Stimulated activated CD8-positive, alpha-beta memory T cell treated with anti-CD3 and anti-CD28 coated beads, Interleukin-12 subunit alpha, Interleukin-12 subunit beta, amount 100 ng/mL, for 24 hours (primary cell): ENCODE results near the gene APLN.

ENCODE experiments used
- DNase-seq: peaks from one replicate; pipeline ENCODE4 v3.0.0-alpha.2; 2020; ENCODE audit errors: extremely low read depth

The APLN gene

DNA sequence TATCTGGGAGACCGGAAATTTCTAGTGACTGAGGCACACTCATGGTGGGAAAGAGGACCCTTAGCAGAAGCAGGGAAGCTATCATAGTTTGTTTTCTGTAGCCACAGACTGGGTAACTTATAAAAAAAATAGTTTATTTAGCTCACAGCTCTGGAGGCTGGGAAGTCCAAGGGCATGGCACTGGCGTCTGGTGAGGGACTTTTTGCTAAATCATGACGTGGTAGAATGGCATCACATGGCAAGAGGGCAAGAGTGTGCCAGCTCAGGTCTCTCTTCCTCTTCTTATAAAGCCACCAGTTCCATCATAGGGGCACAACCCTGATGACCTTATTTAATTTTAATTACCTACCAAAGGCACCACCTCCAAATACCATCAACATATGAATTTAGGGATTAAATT is 13.3 kb downstream of the APLN start:
- DNase-seq = no peak

DNA sequence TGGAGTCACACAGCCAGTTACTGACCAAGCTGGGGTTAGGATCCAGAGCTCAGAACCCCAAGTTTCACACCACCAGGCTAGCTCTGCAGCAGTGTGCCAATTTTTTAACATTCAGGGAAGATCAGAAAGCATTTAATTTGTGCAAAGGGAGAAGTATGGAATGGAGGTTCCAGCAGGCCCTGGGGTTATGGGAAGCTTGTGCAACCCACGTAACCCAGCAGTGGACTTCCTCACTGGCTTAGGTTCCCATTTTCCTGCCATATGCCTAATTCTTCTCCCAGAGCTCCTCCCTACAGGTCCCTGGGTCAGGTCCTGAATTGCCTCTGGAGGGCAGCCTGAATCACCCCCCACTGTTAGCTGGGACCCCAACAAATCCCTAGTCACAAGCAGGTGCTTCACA is 14.0 kb downstream of the APLN start:
- no peak for DNase-seq

DNA sequence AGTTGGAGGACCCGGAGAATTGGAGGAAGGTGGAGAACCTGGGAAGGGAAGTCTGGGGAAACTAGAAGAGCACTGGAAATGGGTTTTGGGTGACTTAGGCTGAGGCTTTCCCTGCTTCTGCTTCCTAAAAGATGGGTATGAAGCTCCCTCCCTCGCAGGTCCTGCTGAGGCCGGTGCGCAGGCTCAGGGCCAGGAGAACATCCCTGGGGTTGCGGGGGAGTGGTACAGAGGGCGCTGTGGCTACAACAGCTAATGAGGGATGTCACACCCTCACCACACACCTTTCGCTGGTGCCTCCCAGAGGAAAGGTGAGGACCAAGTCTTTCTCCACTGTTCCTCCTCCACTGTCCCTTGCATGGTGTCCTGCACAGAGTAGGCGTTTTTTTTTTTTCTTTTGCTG is 15.8 kb downstream of the APLN start:
- DNase-seq = no peak

DNA sequence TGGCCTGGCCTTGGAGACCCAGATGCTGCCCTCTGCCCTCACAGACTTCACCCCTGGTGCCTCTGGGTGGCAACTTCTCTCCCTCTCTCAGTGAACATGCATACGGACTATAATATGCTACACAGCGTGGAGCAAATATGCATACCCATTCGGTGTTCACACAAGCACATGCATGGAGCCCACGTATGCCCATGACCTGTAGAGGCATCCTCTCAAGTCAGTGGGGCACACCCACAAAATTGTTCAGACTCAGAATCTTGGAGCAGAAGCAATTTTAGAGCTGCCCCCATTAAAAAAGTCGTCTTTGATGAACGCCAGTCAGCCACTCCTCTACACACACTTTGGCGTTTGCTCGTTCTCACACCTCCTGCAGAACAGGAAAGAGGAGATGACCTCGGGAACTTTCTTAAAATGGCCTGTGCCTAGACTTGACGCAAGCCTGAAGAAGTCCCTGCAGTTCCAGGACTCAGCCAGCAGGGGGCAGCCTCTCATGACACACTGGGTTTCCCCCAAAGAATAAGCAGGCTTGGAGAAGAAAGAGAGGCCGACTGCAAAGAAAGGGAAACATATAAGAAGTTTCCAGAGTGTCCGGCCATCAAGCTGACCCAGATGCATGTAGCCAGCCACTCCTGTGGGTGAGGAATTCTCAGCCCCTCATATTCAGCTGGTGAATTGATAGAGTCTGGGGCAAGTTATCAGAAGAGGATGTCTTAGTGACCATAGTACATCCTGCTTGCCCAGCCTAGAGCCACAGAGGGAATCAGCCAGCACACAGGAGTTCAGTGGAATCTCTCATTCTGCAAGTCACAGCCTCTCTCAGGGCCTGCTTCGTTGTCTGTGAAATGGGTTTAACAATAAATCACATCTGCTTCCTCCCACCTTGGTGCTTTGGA is 17.3 kb downstream of the APLN start:
- peak; percentile 27 for DNase-seq

DNA sequence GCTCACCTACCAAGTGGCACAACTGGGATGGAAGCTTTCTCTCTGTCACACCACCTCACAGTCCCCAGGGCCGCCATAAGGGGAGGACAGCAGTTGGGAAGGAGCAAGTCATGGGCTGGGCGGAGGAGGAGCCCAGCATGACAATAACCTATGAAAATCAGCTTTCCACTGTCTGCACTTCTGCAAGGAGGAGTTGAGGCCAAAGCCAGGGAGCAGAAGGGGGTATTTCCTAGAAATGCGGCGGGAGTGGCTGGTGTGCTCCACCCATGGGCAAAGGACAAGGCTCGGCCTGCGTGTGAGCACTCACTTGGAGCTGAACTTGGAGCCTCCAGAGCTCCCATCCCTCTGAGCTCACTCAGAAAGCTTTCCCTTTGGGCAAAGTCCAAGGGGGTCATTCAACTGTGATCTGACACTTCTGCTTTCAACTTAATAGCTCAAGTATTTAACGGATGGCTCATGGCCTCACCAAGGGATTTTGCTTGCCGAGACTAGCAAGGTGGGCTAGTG is 18.5 kb downstream of the APLN start:
- no peak for DNase-seq

DNA sequence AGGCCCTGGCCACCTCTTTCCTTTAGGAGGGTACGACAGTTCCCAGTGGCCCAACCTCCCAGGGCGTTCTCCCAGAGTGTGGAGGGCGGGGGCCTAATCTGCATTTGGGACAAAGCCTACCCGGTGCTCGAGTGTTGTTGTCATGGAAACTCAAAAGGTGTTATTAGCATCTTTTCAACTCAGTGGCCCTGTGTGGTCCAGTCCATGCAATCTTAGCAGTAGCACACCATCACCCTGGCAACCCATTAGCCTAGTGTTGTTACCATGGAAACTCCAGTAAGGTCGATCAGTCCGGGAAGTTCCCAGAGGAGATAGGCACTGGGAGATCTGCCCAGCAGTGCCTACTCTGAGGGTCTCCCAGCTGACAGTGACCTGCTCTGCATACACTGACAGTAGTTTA is 20.2 kb downstream of the APLN start:
- no peak for DNase-seq

DNA sequence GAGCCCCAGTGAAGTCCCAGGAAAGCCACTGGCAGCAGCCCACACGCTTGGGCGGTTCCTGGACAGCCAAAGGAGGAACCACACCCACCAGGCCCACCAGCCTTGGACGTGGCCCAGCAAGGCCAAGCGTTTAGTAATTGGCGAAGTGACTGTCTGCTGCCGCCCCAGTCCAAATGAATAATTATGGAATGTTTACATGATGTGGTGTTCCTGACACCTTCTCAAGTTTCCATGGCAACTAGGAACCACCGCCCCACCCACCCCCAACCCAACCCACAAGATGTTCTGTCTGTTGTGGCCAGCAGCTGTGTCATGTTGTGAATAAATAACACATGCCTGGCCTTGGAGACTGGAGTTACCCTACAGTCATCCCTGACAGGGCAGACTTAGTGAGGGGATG is 22.3 kb downstream of the APLN start:
- DNase-seq = no peak

DNA sequence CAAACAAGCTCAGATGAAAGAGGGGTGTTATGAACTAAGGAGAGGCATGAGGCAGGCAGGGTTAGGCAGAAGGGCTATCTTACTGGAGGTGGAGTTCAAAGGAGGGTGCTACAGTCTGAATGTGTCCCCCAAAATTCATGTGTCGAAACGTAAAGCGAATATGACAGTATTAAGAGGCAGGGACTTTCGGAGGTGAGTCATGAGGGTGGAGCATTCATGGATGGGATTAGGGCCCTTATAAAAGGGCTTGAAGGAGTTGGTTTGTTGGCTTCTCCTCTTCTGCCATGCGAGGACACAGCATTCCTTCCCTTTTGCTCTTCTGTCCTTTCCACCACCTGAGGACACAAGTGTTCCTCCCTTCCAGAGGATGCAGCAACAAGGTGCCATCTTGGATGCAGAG is 22.9 kb downstream of the APLN start:
- DNase-seq = no peak

DNA sequence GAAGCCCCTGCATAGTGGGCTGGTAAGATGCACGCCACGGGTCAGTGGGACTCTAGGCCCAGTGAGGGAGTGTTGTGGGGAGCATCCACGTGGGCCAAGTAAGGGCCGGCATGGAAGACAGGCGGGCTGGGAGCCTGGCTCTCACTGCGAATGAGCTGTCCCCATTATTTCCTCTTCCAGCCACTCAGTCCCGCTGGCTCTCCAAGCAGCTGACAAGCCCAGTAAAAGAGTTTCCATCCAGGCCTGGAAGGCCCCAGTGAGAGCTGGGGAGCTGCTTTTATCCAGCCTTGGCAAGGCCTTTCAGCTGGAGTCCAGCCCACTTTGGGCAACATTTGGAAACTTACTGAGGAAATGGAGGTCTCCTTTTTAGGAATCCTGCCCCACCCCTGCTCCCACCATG is 24.9 kb downstream of the APLN start:
- DNase-seq = no peak

DNA sequence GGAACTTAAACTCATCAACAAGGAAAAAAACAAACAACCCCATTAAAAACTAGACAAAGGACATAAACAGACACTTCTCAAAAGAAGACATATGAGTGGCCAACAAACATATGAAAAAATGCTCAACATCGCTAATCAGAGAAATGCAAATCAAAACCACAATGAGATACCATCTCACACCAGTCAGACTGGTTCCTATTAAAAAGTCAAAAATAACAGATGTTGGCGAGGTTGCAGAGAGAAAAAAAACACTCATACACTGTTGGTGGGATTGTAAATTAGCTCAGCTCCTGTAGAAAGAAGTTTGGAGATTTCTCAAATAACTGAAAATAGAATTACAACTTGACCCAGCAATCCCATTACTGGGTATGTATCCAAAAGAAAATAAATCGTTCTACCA is 28.7 kb downstream of the APLN start:
- DNase-seq = no peak

DNA sequence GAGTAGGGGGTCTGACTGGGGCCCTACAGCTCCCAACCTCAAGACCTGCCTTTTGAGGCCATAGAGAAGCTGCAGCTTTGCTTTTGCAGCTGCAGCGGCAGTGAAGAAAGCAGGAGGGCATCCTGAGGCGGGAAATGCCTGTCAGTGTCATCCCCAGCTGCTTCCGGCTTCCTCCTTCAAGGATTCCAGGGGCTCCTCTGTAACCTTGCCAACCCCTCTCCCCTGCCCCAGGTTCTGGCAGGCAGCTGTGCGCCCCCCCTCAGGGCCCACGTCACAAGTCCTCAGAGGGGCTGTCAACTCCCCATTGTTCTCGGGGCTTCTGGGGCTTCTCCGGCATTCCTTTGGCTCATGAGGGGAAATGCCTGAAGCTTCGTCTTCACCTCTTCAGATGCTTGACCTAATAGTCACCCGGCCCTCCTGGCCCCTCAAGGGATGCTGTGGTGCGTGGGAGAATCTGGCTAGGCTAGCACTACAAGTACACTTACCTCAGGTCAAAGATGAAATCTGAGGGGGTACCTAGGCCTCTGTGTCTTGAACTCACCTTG is 31.9 kb downstream of the APLN start:
- DNase-seq = no peak

DNA sequence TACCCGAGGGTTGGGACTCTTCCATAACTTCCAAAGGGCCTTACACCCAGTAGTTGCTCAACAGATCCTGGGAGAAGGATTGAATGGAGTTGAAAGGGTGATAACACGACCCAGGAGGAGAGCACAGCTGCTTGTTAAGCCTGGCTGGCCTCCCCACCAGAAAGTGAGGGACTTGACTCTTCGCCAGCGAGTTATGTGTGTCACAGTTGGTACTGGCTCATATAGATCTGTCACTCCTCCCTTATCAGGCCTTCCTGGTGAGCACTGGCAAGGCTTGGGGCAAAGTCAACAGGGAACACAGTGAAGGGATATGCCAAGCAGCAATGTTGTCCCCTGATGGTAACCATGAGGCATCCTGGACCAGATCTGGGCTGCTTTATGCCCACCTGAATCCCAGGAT is 35.8 kb downstream of the APLN start:
- no peak for DNase-seq

DNA sequence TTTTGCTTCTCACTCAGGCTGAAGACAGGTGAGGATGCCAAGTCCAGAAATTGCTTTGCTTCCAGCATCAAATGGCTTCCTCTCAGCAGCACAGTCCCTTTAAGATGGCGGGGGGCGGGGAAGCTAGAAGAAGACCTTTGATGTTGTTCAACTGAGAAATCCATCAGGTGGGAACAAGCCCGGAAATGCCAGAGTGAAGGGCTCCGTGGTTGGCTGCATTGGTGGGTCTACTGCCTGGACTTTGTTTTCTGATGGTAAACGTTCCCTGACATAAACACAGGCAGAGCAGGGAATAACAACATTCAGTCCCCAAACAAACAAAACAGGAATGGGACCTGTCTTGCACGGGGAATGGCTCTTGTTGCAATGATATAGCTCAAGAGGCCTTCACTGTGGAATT is 37.3 kb downstream of the APLN start:
- no peak for DNase-seq

DNA sequence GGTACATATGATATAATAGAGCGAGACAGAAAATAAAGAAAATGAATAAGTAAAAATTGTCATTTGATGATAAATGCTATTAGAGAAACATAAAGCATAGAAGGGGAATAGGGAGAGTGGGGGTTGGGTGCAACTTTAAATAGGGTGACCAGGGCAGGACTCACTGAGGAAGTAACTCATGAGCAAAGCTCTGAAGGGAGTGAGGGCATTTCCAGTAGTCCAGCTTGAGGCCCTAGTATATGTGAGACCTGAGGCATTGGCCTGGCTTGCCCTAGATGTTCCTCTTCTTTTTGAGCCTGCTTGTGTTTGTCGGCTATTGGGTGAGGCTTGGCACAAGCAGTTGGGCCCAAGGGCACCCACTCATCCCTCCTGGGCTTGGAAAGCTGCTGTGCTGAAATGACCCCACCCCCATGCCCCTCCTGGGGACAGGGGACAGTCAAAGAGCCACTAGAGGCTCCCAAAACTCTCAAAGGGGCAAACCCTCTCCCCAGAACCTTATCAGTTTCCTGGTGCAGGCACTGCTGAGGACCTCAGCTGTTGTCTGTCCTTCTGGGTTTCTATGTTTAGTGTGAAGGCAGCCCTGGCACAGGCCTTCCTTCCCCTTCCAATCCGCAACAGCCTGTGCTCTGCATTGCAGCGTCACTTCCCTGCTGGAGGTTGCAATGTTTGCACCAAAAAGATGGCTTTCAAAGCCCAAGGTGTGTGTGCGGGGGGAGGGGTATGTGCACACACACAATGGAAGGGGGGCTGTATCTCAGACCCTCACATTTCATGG is 40.1 kb downstream of the APLN start:
- no peak for DNase-seq

DNA sequence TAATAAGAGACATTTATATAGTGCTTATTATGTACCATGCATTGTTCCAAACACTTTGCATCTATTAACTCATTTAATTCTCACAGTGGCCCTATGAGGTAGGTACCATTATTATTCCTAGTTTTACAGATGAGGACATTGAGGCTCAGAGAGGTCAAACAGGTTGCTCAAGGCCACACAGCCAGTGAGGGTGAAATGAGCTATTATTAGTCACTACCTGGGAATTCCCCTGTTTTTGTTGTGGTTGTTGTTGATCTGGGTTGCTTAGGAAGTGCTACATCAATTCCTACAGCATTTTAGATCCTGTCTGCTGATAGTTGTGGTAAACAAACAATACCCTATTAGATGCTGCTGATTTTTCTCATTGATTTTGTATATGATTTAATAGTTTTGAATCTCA is 41.2 kb downstream of the APLN start:
- DNase-seq = no peak

DNA sequence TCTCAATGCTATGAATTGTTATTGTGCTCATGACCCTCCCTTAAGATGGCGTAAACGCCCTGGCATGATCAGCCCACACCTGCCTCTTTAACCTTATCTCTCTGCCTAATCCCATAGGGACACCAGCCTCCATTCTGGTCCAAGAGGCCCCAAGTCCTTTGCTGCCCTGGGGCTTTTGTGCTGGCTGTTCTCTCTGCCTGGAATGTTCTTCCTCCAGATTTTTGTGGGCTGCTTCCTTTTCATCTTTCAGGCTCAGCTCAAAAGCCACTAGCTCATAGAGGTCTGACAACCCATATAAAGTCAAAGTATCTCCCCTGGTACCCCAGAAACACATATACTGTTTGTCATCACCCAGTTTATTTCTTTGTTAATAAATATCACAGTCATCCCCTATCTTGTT is 42.4 kb downstream of the APLN start:
- no peak for DNase-seq

DNA sequence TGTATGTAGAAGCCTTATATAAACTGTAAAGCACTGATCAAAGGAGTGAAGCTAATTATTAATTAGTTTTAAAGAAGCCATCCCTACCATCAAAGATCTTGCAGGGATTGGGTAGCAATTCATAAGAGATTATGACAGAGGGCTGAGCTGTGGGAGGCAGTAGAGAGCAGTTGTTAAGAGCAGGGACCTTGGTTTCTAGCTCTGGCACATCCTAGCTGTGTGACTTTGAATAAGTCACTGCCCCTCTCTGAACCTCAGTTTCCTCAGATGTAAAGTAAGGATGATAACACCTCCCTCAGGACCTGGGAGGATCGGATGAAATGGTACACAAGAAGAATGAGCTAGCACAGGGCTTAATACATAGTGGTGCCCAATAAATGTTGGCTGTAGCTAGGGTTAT is 45.4 kb downstream of the APLN start:
- no peak for DNase-seq

DNA sequence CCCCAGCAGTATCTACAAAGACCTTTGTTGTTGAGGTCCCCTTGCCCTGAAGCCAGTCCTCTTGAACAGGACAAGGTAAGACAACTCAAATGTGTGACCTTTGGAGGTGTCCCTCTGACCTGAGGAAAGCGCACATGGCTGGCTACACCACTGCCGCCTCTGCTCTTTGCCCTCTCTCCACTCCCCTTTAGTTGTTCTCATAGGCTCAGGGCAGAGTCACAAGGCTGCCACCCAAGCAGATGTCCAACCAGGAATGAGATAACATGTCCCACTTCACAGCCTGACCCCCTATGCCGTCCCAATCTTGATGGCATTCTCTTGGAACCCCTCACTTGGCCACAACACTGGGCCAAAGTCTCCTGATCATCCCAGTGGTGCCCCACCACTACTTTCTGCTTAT is 46.3 kb downstream of the APLN start:
- no peak for DNase-seq

DNA sequence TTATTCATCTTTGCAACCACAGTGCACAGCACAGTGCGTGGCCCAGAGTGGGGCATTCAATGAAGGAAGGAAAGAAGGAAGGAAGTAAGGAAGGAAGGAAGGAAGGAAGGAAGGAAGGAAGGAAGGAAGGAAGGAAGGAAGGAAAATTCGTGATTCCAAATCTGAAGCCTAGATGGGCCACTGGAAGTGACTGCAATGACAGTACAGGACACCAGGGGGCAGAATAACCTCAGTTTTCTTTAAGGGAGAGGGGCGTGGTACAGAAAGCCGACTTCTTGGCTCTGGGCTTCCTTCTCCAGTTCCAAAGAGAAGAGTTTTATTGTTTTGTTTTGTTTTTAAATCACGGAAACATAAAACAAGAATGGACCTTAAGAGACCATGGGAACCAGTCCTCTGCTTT is 47.8 kb downstream of the APLN start:
- DNase-seq = no peak

DNA sequence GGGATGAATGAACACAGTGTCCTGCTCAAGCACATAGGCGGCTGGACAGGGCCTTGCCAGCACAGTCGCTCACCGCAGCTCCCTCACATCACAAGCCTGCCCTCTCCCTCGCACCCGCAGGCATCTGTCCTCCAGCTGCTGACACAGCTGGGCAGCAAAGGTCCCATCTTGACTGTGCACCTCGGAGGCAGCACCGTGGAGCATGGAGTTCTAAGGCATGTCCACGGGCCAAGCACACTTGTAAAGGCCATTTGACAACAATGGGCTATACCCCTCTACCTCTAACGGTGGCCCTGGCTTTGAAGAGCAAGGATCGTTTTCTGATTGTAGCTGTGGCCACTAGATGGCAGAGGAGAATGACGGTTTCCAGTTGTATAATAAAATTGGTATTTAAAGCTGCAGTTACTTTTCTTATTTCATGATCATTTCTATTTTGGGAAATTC is 53.8 kb downstream of the APLN start:
- DNase-seq = no peak

DNA sequence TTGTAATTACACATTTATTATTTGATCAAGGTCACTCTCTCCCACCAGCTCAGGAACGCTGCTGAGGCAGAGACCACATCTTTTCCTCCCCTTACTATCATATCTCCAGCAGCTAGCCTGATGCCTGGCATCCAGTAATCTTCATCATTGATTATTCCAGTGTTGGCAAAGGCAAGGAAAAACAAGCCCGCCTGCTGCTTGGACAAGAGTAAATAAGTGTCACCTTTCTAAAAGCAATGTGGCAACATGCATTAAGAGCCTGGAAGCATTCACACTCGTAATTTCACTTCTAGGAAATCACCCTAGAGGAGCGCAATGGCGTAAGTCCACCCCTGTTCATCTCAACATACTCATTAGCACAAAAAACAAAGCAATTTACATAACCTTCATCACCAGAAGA is 54.8 kb downstream of the APLN start:
- no peak for DNase-seq

DNA sequence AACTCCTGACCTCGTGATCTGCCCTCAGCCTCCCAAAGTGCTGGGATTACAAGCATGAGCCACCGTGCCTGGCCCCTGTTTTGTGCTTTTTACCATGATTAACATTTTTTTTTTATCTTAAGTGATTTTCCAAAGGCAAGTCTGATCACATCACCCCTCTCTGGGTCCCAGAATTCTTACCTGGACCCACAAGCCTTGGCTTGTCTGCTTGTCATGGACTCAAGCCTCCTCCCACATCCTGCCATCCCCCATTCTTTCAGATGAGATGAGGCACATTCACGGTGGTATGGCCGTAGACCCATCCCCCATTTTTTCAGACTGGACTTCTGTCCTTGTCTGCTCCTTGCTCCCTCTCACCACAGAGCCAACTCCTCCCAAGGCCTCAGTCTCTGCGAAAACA is 55.3 kb downstream of the APLN start:
- no peak for DNase-seq

DNA sequence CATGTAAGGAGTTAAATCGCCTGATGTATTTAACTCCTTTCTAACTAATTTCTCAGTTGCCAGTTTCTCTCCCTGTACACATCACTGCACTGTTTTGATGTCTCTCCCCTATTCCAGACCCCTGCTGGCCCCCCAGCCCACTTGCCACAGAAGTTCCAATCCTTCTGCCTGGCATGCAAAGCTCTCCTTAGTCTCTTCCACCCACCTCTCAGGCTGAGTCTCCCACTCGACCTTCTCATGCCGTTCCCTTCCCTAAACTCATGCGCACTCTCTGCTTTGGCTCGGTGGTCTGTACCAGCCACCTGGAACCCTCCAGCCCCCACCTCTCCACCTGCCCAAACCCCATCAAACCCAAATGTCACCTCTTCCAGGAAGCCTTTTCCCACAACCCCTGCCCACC is 56.9 kb downstream of the APLN start:
- no peak for DNase-seq
